Embryonic facial prominence (tissue), 1 donor: ENCODE results near the gene EIF4E3.

ENCODE experiments used
- DNase-seq: peaks from one replicate; pipeline ENCODE4 v3.0.0-alpha.2; 2016; ENCODE audit errors: extremely low spot score

The EIF4E3 gene

GRCh38 chr3:71649757-71650156 lies 75.4 kb downstream of the EIF4E3 start:
- DNase-seq, result no peak

- DNase-seq, result no peak
These were observed 77.5 kb downstream of the EIF4E3 start for GRCh38 chr3:71647751-71648150.

GRCh38 chr3:71646971-71647370 lies 78.2 kb downstream of the EIF4E3 start:
- no peak for DNase-seq

GRCh38 chr3:71645140-71645539 lies 80.1 kb downstream of the EIF4E3 start:
- DNase-seq, result no peak

GRCh38 chr3:71641674-71642073 lies 83.5 kb downstream of the EIF4E3 start:
- no peak for DNase-seq

- DNase-seq, result no peak
These were observed 84.7 kb downstream of the EIF4E3 start for GRCh38 chr3:71640331-71640983.

- no peak for DNase-seq
These were observed 88.7 kb downstream of the EIF4E3 start for GRCh38 chr3:71636482-71636881.

GRCh38 chr3:71636001-71636400 lies 89.2 kb downstream of the EIF4E3 start:
- DNase-seq, result no peak

GRCh38 chr3:71634671-71635070 lies 90.5 kb downstream of the EIF4E3 start:
- DNase-seq, result no peak

GRCh38 chr3:71629711-71630110 lies 95.5 kb downstream of the EIF4E3 start:
- DNase-seq, result no peak

GRCh38 chr3:71629289-71629688 lies 95.9 kb downstream of the EIF4E3 start:
- DNase-seq, result no peak

- no peak for DNase-seq
These were observed 96.7 kb downstream of the EIF4E3 start for GRCh38 chr3:71628522-71628921.

GRCh38 chr3:71625676-71626075 lies 99.5 kb downstream of the EIF4E3 start:
- DNase-seq, result no peak
